IPS-NIHi11 (cell line): Measurements from ENCODE around the gene FBXW7.

ENCODE experiments used
- DNase-seq: peaks from one replicate; pipeline ENCODE4 v3.0.0; 2012; ENCODE audit warnings: mixed read lengths, low spot score

FBXW7 gene

DNA sequence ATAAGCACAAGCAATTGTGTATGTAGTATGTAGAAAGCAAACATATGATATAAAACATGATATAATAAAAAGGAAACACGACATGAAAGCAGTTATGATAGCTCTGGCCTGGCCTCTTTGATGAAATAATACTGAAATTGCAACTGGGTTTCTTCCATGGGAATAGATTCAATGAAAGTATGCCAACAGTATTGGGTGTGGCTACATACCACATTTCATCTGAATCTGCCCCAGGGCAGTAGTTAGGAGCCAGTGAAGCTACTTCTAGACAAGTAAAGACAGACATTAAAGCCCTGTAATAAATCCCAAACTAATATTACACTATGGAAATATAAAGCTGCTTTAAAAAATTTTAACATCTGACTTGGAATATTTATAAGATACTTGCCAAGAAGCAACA, 207.3 kb downstream of the FBXW7 start:
- DNase-seq, result no peak

- DNase-seq, result no peak
Measured at GRCh38 chr4:152327606-152328453, 208.1 kb downstream of the FBXW7 start.

GRCh38 chr4:152325831-152326230, 210.1 kb downstream of the FBXW7 start:
- DNase-seq, result no peak

- no peak for DNase-seq
Measured at GRCh38 chr4:152323221-152323620, 212.7 kb downstream of the FBXW7 start.

DNA sequence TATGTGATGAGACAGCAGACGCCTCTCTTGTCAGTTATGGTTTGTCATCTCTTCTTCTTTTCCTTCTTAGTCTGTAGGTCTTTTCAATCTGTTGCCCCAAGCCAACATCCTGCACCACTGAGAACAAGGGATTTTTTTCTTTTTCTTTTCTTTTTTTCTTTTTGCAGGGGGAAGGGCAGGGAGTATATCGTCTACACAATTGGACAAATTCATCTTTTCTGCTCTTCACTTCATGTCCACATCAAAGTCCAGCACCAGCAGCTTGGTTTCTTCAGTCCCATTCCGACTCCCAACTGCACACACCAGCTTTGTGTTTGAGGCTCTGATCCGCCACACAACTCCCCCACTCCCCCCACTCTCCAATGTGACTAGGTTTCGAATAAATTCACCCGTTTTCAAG, 213.2 kb downstream of the FBXW7 start:
- no peak for DNase-seq

DNA sequence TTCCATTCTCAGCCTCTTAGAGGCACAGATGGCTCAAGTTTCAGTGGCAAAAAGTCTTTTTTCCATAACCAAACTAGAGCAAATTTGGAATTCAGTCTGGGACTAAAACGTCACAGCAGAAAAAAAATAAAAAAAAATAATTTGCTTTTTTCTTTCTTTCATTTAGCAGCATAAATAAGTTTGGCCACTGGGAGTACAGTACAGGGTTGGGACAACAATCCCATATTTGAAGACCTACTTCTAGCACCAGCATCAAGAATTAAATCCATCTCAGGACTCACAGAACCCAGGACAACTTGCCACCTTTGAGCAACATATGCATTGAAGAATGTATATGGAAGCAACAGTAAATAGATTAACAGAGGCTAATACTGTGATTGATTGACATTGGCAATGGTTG, 214.0 kb downstream of the FBXW7 start:
- no peak for DNase-seq

GRCh38 chr4:152321398-152321797, 214.5 kb downstream of the FBXW7 start:
- no peak for DNase-seq

GRCh38 chr4:152316969-152317368, 218.9 kb downstream of the FBXW7 start:
- no peak for DNase-seq

DNA sequence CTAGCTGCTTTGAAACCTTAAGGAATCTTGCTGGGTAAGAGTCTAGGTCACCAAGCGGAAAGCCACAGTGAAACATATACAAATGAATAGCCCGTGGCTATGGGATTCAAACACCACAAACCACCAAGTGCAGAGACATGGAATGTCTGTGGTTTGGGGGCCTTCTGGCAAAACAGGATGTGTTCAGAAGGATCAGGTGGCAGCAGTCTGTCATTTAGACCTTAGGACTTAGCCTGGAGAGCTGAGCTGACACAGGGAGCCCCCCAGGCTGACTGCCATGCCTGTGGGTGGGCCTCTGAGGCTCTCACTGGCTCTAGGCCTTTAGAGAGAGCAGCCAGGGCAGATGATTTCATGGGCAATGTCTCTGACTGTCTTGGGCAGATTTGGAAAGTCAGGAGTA, 225.6 kb downstream of the FBXW7 start:
- DNase-seq, result no peak

DNA sequence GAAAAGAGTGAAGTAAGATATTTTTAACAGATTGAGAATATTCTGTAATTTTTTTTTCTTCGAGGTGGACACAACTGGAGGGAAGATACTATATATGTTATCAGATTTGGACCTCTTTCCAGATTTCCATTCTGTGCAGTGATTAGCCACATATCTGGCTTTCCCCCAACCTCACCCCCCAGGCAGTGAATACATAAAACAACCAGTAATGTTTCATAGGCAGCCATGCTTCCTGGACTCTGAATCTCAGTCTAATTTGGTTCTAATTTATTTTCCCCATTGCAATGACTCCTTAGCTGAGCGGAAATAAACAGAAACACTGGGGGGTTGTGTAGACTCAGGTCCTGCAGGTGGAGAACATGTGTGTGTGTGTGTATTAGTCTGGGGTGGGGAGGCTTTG, 226.5 kb downstream of the FBXW7 start:
- no peak for DNase-seq

DNA sequence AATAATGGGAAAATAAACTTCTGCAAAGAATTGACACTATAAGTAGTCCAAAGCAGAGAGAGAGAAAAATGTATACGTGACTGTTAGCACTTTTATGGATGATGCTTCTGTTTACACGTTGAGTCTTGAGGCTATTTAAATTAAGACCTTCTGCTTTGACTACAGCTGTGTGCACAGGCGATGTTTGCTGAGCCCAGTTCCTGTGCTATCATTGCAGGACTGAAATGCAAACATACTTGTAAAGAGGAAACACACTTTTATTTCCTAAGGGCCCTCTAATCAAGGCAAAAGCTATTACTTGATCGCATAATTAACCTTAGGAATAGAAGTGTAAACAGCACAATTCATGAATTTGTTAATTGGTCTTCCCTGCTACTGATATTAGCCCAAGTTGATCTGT, 226.9 kb downstream of the FBXW7 start:
- DNase-seq, result no peak

DNA sequence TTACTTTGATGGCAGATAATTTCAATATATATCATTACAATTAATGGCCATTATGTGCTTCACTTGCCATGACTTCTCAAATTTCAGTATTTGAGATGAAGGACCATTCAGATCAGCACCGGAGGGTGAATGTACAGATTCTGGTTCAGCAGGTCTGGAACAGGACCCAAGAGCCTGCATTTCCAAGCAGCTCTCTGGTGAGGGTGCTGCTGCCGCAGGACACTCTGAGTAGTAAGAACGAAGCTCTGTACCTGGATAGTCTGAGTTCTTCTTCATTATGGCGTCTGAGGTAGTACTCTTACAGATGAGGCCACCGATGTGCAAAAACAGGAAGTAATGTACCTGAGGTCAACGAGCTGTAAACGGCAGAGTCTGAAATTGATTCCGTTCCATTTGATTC, 228.2 kb downstream of the FBXW7 start:
- no peak for DNase-seq

DNA sequence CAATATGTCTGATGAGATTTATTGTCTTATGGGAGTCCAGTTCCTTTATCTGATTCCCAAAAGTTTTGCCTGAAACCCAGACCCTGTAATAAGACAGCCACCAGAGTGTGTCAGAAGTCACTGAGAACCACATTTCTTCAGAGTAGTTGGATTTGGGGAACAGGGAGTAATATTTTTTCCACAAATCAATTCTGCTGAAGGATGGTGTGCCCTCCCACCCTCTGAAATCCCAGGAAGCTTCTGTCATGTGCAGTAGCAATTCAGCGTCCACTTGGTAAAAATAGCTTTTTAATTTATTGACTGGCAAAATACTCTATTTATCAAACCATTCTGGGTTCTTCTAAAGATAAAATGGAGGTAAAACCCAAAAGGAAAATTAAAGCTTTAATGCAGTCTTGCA, 229.4 kb downstream of the FBXW7 start:
- DNase-seq, result no peak

DNA sequence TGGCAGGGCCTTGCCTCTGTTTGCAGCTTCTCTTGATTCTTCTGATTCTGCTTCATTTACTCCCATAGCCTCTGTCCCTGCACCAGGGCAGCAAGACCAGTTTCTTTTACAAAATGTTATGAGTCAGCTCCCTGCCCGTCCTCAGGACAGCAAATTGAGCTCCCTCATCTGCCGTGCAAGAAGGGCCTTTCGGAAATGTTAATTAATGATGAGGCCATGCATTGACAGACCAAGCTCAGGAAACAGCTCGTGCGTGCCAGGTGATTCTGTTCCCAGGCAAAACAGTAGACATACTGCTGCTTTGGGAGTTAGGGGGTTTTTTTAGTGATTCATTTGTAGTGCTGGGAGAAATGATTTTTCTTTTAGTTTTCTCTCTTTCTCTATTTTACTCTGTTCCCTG, 231.7 kb downstream of the FBXW7 start:
- DNase-seq, result no peak

- no peak for DNase-seq
Measured at GRCh38 chr4:152301381-152301780, 234.5 kb downstream of the FBXW7 start.

DNA sequence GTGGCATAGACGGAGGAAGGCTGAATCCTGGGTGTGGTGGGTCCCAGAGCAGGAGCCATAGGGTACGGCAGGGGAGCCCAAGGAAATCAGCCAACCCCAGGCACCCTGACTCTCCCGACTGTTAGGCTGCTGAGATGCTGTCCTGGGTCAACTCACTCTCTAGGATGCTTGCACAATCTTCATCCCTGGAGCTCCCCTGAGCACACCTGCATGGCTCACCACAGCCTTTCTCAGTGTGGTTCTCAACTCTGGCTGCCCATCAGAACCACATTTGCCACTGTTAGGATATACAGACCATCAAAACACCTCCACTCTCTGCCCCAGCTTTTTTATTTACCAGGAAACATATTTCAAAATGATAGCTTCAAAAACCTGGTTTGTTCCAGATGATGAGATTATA, 236.3 kb downstream of the FBXW7 start:
- DNase-seq, result no peak

GRCh38 chr4:152296386-152296785, 239.5 kb downstream of the FBXW7 start:
- no peak for DNase-seq

DNA sequence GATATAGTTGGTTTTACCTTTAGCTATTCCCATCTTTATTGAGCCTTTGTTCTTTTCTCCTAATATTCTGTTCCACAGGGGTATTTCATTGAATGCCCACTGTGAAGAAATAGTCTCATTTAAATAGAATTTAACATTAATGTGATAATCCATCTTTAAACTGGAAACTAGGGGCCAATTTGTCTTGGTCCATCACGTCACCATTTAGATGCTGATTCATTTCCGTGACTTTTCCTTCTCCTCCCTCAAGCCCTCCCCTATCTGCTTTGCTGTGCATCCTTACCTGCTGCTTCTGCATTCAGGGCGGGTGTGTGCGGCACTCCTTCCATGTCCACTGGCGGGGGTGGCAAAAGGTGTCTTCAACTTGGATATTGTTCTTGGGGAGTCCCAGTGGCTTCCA, 241.1 kb downstream of the FBXW7 start:
- no peak for DNase-seq

DNA sequence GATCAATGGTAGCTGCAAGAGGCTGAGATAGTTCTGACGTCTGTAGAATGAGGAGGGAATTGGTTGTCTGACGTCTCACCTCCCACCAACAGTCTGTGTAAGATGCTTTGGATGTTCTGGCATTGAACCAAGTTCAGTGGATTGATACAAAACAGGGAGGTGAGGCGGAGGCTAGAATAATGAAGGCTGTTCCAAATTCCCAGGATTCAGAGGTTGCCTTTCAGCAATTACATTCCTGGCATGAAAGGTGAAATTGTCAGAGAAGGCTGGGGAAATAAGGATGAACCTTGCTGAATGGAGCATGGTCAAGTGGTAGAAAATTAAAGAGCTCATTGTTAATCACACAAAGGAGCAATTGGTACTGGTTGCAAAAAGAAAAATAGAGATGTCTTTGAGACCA, 241.6 kb downstream of the FBXW7 start:
- no peak for DNase-seq

- no peak for DNase-seq
Measured at GRCh38 chr4:152293527-152293926, 242.4 kb downstream of the FBXW7 start.

GRCh38 chr4:152290366-152290921, 245.4 kb downstream of the FBXW7 start:
- no peak for DNase-seq

DNA sequence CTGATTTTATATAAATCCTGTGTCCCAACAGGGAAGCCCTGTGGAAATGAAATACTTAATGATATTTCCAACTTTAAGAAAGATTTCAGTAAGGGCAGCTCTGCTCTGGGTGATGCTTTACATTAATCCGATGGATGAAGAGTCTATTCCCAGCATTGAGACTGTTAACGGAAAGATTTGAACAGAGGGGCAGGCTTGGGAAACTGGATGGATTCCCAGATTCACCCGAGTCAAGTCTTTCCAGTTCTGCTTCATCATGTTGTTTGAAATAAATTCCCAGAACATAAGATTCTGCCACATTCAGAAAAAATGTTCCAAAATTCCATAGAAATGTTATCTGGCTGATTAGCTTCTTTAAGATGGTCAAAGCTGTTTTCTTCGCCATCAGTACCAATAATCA, 246.0 kb downstream of the FBXW7 start:
- DNase-seq, result no peak

DNA sequence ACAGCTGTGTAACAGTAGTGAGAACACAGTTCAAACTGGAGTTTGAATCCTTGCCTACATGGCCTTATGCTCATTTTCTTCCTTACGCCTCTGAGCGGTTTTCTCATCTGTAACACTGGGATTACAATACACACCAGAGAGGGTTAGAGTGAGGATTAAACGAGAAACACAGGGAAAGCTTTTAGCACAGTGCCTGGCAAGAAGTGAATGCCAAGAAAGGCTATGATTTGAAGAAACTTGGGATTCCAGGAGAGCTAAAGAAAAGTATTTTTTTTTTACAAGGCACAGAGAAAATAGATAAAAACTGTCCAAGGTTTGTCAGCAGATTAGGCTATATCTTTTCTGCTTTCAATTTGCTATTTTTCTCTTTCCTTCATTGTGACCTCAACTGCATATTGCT, 246.4 kb downstream of the FBXW7 start:
- DNase-seq, result no peak
